CD4-positive, alpha-beta memory T cell (primary cell): ENCODE results near the gene CCDC184. TPM values are rescaled to one million over a fixed set of nuclear protein-coding genes. Genes with fewer than 3 reads are reported as not detected.
"Not testable (repeated sequence)": the region's sequence is repeated elsewhere in the genome, so short reads cannot be mapped to it uniquely, and the experiment has no call there.

Experiments
- CTCF ChIA-PET: fragments of 350-600 bp; sonication (Branson Sonifier 250); formaldehyde crosslinking; loops from one replicate; lab custom pipeline; 2021; ENCODE audit warnings: inconsistent platforms; ENCODE audit not compliant: partially characterized antibody; lab: Charles Lee
- POLR2A ChIA-PET: fragments of 350-600 bp; sonication (Branson Sonifier 250); formaldehyde crosslinking; loops from one replicate; lab custom pipeline; 2021; ENCODE audit not compliant: partially characterized antibody; lab: Charles Lee
- DNase-seq, 5 donors: peaks; one replicate each; pipeline versions ENCODE4 v3.0.0 to v3.0.0-alpha.2; 2020 to 2022; ENCODE audit warnings: mixed read lengths in 1 of 5
- H3K27ac ChIP-seq: one replicate; pipeline ENCODE4 v1.7.0; 2013; ENCODE audit warnings: low read depth, low read length
- H3K27me3 ChIP-seq: 2 replicates; pipeline ENCODE4 v1.7.0; 2013; ENCODE audit warnings: mild to moderate bottlenecking, low read length, moderate library complexity; ENCODE audit not compliant: insufficient read depth
- H3K36me3 ChIP-seq: 2 replicates; pipeline ENCODE4 v1.7.0; 2013; ENCODE audit warnings: mild to moderate bottlenecking, low read length, moderate library complexity; ENCODE audit not compliant: insufficient read depth
- H3K4me1 ChIP-seq: 2 replicates; pipeline ENCODE4 v1.7.0; 2013; ENCODE audit warnings: mild to moderate bottlenecking, low read length, moderate library complexity; ENCODE audit not compliant: insufficient read depth
- H3K4me3 ChIP-seq, 2 donors: one replicate each; pipeline ENCODE4 v1.7.0; 2013; ENCODE audit warnings: low read length in 2 of 2, mild to moderate bottlenecking in 1 of 2
- H3K9me3 ChIP-seq, 2 donors: one replicate each; pipeline ENCODE4 v1.7.0; 2013; ENCODE audit warnings: low read length in 2 of 2, control low read depth in 1 of 2; ENCODE audit not compliant: control insufficient read depth in 1 of 2
- H3K27ac Mint-ChIP-seq, 7 donors: one replicate each; pipeline ENCODE4 v1.8.0; 2020 to 2021; ENCODE audit warnings: mixed read lengths in 7 of 7, mild to moderate bottlenecking in 6 of 7, inconsistent platforms in 3 of 7, moderate library complexity in 3 of 7
- H3K27me3 Mint-ChIP-seq, 2 donors: one replicate each; pipeline ENCODE4 v1.8.0; 2020 to 2021; ENCODE audit warnings: mixed read lengths in 2 of 2
- H3K36me3 Mint-ChIP-seq, 2 donors: one replicate each; pipeline ENCODE4 v1.8.0; 2020 to 2021; ENCODE audit warnings: mixed read lengths in 2 of 2, inconsistent platforms in 1 of 2, mild to moderate bottlenecking in 1 of 2
- H3K4me1 Mint-ChIP-seq, 4 donors: one replicate each; pipeline ENCODE4 v1.8.0; 2020 to 2021; ENCODE audit warnings: mixed read lengths in 4 of 4, mild to moderate bottlenecking in 1 of 4
- H3K4me3 Mint-ChIP-seq, 8 donors: one replicate each; pipeline ENCODE4 v1.8.0; 2020 to 2021; ENCODE audit warnings: mixed read lengths in 8 of 8, mild to moderate bottlenecking in 7 of 8, moderate library complexity in 6 of 8, inconsistent platforms in 3 of 8
- H3K9me3 Mint-ChIP-seq, 8 donors: one replicate each; pipeline ENCODE4 v1.8.0; 2020 to 2021; ENCODE audit warnings: mixed read lengths in 8 of 8, mild to moderate bottlenecking in 5 of 8, inconsistent platforms in 3 of 8, moderate library complexity in 1 of 8
- intact Hi-C: fragments of 100-400 bp; cut with micrococcal nuclease; formaldehyde crosslinking; loops from one replicate; pipeline ENCODE4 v1.15.1; 2023
- polyA plus RNA-seq, 2 donors: library from polyadenylated mRNA; unstranded; fragments of 300-500 nt; fragmentation: Illumina TruSeq; gene quantifications; one replicate each; pipeline ENCODE4 v1.2.3, GENCODE V29; 2021
- total RNA-seq, 2 experiments: library from RNA; stranded (reverse); gene quantifications; one replicate each; pipeline ENCODE4 v1.2.3, GENCODE V29; 2021

The CCDC184 gene
- total and polyA plus RNA-seq, 4 experiments from 2014 or later: 0.15 to 0.47 (median 0.42) TPM; not detected in 1

DNA sequence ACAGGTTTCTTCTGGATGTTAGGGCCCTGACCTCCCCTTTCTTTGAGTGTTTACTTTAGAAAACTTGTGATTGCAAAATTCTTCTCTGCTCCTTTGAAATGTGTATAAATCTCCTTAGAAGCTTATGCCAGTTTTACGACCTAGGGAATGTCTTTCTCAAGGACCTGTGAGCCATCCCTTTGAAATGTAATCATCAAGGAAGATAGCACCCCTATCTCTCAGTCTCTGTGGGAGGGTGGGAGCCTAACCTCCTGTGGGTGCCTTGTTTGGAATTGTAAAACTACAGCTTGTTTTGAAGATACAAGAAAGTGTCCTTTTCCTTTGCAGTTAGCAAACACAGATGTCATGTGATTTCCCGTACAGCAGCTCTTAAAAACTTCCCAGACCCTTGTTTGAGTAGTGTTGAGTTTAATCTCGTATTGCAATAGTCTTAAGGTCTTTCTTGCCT lies 16.4 kb downstream of the CCDC184 start:
- Histone ChIP-seq H3K36me3 (no peaks in the 10 kb centered on the region), H3K4me3 (peak overlapping the region; percentile 7 to 82), H3K4me1 (peaks cover 42% of the 10 kb centered on the region), H3K9me3 (peaks cover 0 to 3% of the 10 kb centered on the region in 2 donors), H3K27ac (peak overlapping the region; percentile 99), H3K27me3 (no peaks in the 10 kb centered on the region)
- peaks cover 0 to 32% (median 19%) of the 10 kb centered on the region in 8 donors for H3K9me3 Mint-ChIP-seq
- H3K4me3 Mint-ChIP-seq: peak overlapping the region; percentile 84 to 95 (median 92)
- no peak for DNase-seq
- peaks cover 27 to 62% (median 41%) of the 10 kb centered on the region in 4 donors for H3K4me1 Mint-ChIP-seq
- CTCF ChIA-PET: interaction anchor here (0.9 to 6.1 kb wide), 12 partner anchors 11 to 387 kb away, joined by 3 to 127 read pairs (median 4); partner anchors contain the start of genes ASB8 and CCDC184
- no peaks in the 10 kb centered on the region for H3K27me3 Mint-ChIP-seq
- peaks cover 39 to 49% of the 10 kb centered on the region in 2 donors for H3K36me3 Mint-ChIP-seq
- POLR2A ChIA-PET: interaction anchor here (0.6 to 5.1 kb wide), 12 partner anchors 13 to 493 kb away, joined by 3 to 82 read pairs (median 5); partner anchors contain the start of genes ASB8, CCDC184, RPAP3 and SENP1
- H3K27ac Mint-ChIP-seq: peak overlapping the region; percentile 77 to 100 (median 97)
- intact Hi-C loops: loop anchor here (2.0 kb wide), 1 partner anchor 151 kb away; the partner anchor contains the start of gene ZNF641

GRCh38 chr12:48201091-48201490 lies 17.6 kb downstream of the CCDC184 start:
- H3K36me3 ChIP-seq: no peaks in the 10 kb centered on the region
- peak overlapping the region; percentile 99 for H3K27ac ChIP-seq
- H3K36me3 Mint-ChIP-seq: peaks cover 48 to 50% of the 10 kb centered on the region in 2 donors
- H3K27me3 Mint-ChIP-seq: no peaks in the 10 kb centered on the region
- H3K4me3 Mint-ChIP-seq: peak overlapping the region in 7 of 8 donors; percentile 37 to 94 (median 86)
- H3K4me1 ChIP-seq: peaks cover 42% of the 10 kb centered on the region
- H3K4me1 Mint-ChIP-seq: peaks cover 26 to 62% (median 41%) of the 10 kb centered on the region in 4 donors
- H3K9me3 Mint-ChIP-seq: peaks cover 0 to 38% (median 20%) of the 10 kb centered on the region in 8 donors
- no peak for DNase-seq
- H3K4me3 ChIP-seq: no peak overlapping the region
- POLR2A ChIA-PET: interaction anchor here (0.6 to 5.1 kb wide), 4 partner anchors 43 to 1623 kb away, joined by 3 to 82 read pairs (median 16); partner anchors contain the start of genes ASB8, KANSL2 and SENP1
- intact Hi-C loops: no loop called here
- peak overlapping the region; percentile 49 to 100 (median 97) for H3K27ac Mint-ChIP-seq
- no peaks in the 10 kb centered on the region for H3K27me3 ChIP-seq
- H3K9me3 ChIP-seq: peaks cover 0 to 5% of the 10 kb centered on the region in 2 donors
- CTCF ChIA-PET: interaction anchor here (0.7 to 6.1 kb wide), 7 partner anchors 10 to 44 kb away, joined by 3 to 127 read pairs (median 5); partner anchors contain the start of genes ASB8 and CCDC184

DNA sequence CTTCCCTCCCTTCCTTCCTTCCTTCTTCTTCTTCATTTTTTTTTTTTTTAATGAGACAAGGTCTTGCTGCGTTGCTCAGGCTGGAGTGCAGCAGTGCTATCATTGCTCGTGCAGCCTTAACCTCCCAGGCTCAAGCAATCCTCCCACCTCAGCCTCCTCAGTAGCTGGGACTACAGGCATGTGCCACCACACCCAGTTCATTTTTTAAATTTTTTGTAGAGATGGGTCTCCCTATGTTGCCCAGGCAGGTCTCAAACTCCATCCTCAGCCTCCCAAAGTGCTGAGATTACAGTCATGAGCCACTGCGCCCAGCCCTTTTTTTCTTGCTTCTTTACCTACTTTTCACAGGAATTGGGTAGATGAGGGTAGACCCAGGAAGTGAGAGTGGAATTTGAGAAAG lies 18.1 kb downstream of the CCDC184 start:
- peaks cover 42% of the 10 kb centered on the region for H3K4me1 ChIP-seq
- H3K27ac Mint-ChIP-seq: peak overlapping the region in 5 of 7 donors; percentile 22 to 98 (median 77)
- ChIA-PET POLR2A (interaction anchor here (0.6 to 5.1 kb wide), 3 partner anchors 43 to 1622 kb away, joined by 3 to 82 read pairs (median 4); partner anchors contain the start of genes ASB8 and KANSL2), CTCF (interaction anchor here (0.7 to 1.4 kb wide), 2 partner anchors 12 to 18 kb away, joined by 3 to 5 read pairs; partner anchors contain the start of gene CCDC184)
- DNase-seq: no peak
- H3K4me1 Mint-ChIP-seq: peaks cover 25 to 62% (median 40%) of the 10 kb centered on the region in 4 donors
- H3K9me3 Mint-ChIP-seq: peaks cover 3 to 43% (median 24%) of the 10 kb centered on the region in 8 donors
- peaks cover 52 to 54% of the 10 kb centered on the region in 2 donors for H3K36me3 Mint-ChIP-seq
- intact Hi-C loops: no loop called here
- no peaks in the 10 kb centered on the region for H3K27me3 ChIP-seq
- H3K4me3 ChIP-seq: no peak overlapping the region
- peaks cover 0 to 5% of the 10 kb centered on the region in 2 donors for H3K9me3 ChIP-seq
- H3K4me3 Mint-ChIP-seq: peak overlapping the region in 4 of 8 donors; percentile 11 to 94 (median 30)
- H3K27me3 Mint-ChIP-seq: no peaks in the 10 kb centered on the region
- H3K36me3 ChIP-seq: no peaks in the 10 kb centered on the region
- H3K27ac ChIP-seq: no peak overlapping the region

- Mint-ChIP-seq H3K9me3 (peaks cover 5 to 55% (median 37%) of the 10 kb centered on the region in 8 donors), H3K27me3 (no peaks in the 10 kb centered on the region), H3K36me3 (peaks cover 55 to 60% of the 10 kb centered on the region in 2 donors), H3K4me3 (peak overlapping the region in 3 of 8 donors; percentile 6 to 50 (median 22)), H3K27ac (peak overlapping the region in 1 of 7 donors; percentile 72), H3K4me1 (peaks cover 23 to 57% (median 34%) of the 10 kb centered on the region in 4 donors)
- Histone ChIP-seq H3K4me1 (peaks cover 37% of the 10 kb centered on the region), H3K9me3 (peaks cover 0 to 13% of the 10 kb centered on the region in 2 donors), H3K27ac (no peak overlapping the region), H3K36me3 (no peaks in the 10 kb centered on the region), H3K27me3 (no peaks in the 10 kb centered on the region), H3K4me3 (no peak overlapping the region)
- CTCF ChIA-PET: interaction anchor here (1.4 kb wide), 1 partner anchor 13 kb away, joined by 5 read pairs; no protein-coding TSS in a partner anchor
- no peak for DNase-seq
- intact Hi-C loops: no loop called here
- POLR2A ChIA-PET: no interaction called here
These were observed 19.3 kb downstream of the CCDC184 start for GRCh38 chr12:48202766-48203165.

GRCh38 chr12:48203192-48203591 lies 19.7 kb downstream of the CCDC184 start, which contains the start of gene OR10AD1:
TSS of gene OR10AD1 (minus strand) at chr12:48203292. CDS start at chr12:48203292, 0 bp downstream.
- H3K4me1 ChIP-seq: peaks cover 37% of the 10 kb centered on the region
- H3K27ac ChIP-seq: no peak within 1 kb of the TSS
- CTCF ChIA-PET: interaction anchor here (1.6 to 2.1 kb wide), 2 partner anchors 10 to 14 kb away, joined by 4 to 5 read pairs; no protein-coding TSS in a partner anchor
- Mint-ChIP-seq H3K4me3 (peak within 1 kb of the TSS in 5 of 8 donors; percentile 6 to 54 (median 48)), H3K4me1 (peaks cover 23 to 53% (median 34%) of the 10 kb centered on the region in 4 donors), H3K36me3 (peaks cover 55 to 59% of the 10 kb centered on the region in 2 donors), H3K27ac (peak within 1 kb of the TSS in 1 of 7 donors; percentile 72), H3K27me3 (no peaks in the 10 kb centered on the region), H3K9me3 (peaks cover 5 to 59% (median 40%) of the 10 kb centered on the region in 8 donors)
- no peak within 1 kb of the TSS for H3K4me3 ChIP-seq
- DNase-seq: no peak
- no peaks in the 10 kb centered on the region for H3K36me3 ChIP-seq
- intact Hi-C loops: no loop called here
- no peaks in the 10 kb centered on the region for H3K27me3 ChIP-seq
- POLR2A ChIA-PET: interaction anchor here (0.7 kb wide), 1 partner anchor 329 kb away, joined by 3 read pairs; no protein-coding TSS in a partner anchor
- H3K9me3 ChIP-seq: peaks cover 0 to 13% of the 10 kb centered on the region in 2 donors

DNA sequence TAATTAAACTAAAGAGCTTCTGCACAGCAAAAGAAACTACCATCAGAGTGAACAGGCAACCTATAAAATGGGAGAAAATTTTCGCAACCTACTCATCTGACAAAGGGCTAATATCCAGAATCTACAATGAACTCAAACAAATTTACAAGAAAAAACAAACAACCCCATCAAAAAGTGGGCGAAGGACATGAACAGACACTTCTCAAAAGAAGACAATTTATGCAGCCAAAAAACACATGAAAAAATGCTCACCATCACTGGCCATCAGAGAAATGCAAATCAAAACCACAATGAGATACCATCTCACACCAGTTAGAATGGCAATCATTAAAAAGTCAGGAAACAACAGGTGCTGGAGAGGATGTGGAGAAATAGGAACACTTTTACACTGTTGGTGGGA lies 26.1 kb downstream of the CCDC184 start:
- CTCF ChIA-PET, H3K4me1 ChIP-seq, H3K4me3 Mint-ChIP-seq, H3K36me3 ChIP-seq, intact Hi-C loops, H3K27me3 Mint-ChIP-seq, H3K4me3 ChIP-seq, H3K27ac ChIP-seq, POLR2A ChIA-PET, H3K27ac Mint-ChIP-seq, H3K27me3 ChIP-seq, DNase-seq: not testable (repeated sequence)
- peaks cover 3 to 46% (median 36%) of the 10 kb centered on the region in 8 donors for H3K9me3 Mint-ChIP-seq
- H3K4me1 Mint-ChIP-seq: peaks cover 3 to 19% (median 11%) of the 10 kb centered on the region in 4 donors
- peaks cover 0 to 13% of the 10 kb centered on the region in 2 donors for H3K9me3 ChIP-seq
- peaks cover 19% of the 10 kb centered on the region in 2 donors for H3K36me3 Mint-ChIP-seq

DNA sequence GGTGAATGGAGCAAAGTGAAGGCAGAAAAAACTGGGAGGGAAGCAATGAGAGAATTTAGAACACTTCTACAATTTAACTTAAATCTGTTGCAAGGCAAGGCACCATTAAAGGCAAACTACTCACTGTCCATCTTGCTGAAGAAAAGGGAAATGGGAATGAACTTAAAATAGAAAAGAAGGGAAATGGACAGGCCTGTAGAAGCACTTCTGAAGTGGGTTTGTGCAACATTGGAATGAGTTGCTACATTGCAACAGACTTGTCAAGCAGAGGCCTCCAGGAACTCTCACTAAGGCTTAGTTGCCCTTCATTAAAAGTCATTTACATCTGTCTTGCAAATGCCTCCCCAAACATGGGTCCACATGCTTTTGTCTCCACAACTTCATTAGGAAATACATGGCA lies 33.3 kb downstream of the CCDC184 start:
- no peak overlapping the region for H3K4me3 ChIP-seq
- peaks cover 0 to 6% (median 2%) of the 10 kb centered on the region in 8 donors for H3K9me3 Mint-ChIP-seq
- no peaks in the 10 kb centered on the region for H3K36me3 ChIP-seq
- peaks cover 0 to 10% of the 10 kb centered on the region in 2 donors for H3K27me3 Mint-ChIP-seq
- peaks cover 7% of the 10 kb centered on the region for H3K27me3 ChIP-seq
- H3K36me3 Mint-ChIP-seq: no peaks in the 10 kb centered on the region
- no peaks in the 10 kb centered on the region for H3K9me3 ChIP-seq
- peaks cover 3 to 16% (median 12%) of the 10 kb centered on the region in 4 donors for H3K4me1 Mint-ChIP-seq
- intact Hi-C loops: no loop called here
- H3K4me1 ChIP-seq: no peaks in the 10 kb centered on the region
- DNase-seq: no peak
- H3K27ac Mint-ChIP-seq: no peak overlapping the region
- H3K27ac ChIP-seq: no peak overlapping the region
- ChIA-PET CTCF (no interaction called here), POLR2A (no interaction called here)
- no peak overlapping the region for H3K4me3 Mint-ChIP-seq
